RCC 7860 (cell line): ENCODE measurements around the gene FBLN5.
"Not testable (repeated sequence)": the region's sequence is repeated elsewhere in the genome, so short reads cannot be mapped to it uniquely, and the experiment has no call there.

Experiments
- DNase-seq: peaks from one replicate; pipeline ENCODE4 v3.0.0-alpha.2; 2015; ENCODE audit warnings: low spot score
- FAIRE-seq: peaks from 2 replicates; lab custom pipeline; 2012; peaks lifted over from hg19 to GRCh38; lab: Jason Lieb, UNC

Gene FBLN5

DNA sequence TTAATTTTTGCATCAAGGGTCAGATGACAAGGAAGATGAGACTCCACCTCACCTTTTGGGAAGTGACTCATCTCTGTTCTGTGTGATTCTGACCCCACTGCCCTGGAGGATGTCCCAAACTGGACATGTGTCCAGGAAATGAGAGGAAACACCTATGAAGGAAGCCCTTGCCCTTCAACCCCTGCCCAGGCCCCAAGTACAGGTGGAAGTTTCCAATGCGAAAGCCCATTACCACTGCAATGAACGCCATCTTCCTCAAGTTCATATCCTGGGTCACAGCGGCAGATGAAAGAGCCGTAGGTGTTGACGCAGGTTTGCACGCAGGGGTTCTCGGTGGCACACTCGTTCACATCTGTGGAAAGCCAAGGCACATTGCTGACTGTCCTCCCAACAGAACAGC is 60.5 kb downstream of the FBLN5 start:
- FAIRE-seq (no peak), DNase-seq (no peak)

DNA sequence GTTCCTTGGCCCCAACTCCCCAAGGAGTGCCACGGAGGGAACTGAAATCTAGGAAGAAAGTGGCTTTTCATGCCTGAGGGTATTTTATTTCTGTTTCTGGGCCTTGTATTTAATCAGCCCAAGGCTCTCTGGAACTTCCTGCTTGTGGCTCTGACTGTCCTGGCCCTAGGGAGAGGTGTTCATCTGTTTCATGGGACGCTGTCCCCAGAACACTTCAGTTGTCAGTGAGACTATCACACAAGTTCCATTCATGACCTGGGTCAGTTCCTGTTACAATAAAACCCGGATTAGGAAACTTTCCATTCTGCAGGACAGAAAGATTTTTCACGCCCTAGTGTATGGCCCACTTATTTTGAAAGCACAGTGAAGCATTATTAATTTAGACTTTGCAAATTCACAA is 61.7 kb downstream of the FBLN5 start:
- FAIRE-seq = no peak
- no peak for DNase-seq

DNA sequence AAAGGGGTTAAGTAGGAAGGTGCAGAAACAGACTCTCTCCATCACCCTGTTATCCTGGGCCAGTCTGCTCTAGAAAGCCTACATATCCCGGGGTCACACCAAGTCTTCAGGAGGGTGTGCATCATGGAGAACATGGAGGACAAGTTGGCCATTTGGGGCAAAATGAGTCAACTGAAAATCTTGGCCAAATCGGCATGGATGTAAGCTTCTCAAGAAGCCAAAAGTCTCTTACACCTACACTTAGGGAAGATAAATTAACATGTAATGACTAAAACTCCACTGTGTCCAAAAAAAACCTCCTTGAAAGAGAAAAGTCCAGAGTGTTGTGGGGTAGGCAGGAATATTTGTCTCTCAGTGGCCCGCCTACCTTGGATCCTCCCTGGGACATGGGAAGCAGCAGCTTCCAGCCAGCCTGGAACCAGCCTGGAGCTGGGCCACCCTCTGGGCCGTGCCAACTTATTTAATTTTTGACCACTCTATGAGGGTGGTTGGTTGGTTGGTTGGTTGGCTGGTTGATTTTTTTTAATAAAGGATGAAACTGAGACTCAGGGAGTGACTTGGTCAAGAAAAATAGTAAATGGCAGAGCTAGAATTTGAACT is 62.3 kb downstream of the FBLN5 start:
- FAIRE-seq = no peak

DNA sequence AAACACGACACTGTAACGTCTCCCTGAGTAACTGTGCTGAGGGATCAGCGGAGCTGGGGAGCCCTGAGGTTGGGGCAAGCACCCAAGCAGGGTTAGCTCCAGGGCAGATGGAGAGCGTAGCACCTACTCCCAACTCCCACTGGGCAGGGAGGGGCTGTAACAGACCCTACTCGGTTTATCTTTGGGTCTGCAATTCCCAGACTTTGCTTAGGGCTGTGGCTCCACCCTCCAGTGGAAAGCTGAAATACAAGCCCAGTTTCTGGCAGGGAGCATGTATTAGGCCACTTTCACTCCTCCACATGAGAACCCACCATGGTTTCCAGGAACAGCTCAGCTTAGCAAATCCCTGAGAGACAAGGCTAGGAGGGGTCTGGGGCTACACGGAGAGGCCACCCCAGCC is 62.8 kb downstream of the FBLN5 start:
- no peak for FAIRE-seq
- no peak for DNase-seq

More for the DNA sequence above, 62.3 kb downstream of the FBLN5 start:
- no peak for DNase-seq

DNA sequence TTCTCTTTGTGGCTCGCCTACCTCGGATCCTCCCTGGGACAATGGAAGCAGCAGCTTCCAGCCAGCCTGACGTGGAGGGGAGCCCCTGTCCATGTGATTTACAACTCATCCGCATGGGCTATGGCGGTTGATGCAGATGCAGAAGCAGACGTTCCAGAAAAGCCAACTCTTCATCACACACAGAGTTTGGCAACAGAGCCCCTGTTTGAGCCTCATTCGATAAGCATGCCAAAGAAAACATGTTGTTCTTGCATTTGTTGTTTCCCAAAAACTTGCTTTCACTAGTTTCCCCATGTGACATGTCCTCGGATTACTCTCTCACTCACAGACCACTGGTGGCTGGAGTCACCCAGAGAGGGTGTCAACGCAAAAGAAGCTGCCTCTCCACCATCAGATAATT is 63.7 kb downstream of the FBLN5 start:
- no peak for FAIRE-seq
- no peak for DNase-seq

DNA sequence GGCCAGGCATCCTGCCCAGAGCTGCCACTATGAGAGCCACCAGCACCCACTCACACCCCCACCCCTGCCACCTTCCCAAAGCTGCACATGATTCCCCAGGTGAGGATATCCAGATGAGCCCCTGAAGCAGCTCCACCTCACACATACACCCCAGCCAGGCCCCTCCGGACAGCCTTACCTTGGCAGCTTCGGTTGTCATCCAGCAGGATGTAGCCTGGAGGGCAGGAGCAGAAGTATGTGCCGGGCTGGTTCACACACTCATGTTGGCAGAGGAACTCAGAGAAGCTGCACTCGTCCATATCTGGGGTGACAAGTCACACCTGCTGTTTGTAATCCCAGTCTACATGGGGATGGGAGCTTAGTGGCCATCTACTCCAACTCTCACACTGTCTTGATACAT is 64.7 kb downstream of the FBLN5 start:
- no peak for DNase-seq
- FAIRE-seq = no peak

DNA sequence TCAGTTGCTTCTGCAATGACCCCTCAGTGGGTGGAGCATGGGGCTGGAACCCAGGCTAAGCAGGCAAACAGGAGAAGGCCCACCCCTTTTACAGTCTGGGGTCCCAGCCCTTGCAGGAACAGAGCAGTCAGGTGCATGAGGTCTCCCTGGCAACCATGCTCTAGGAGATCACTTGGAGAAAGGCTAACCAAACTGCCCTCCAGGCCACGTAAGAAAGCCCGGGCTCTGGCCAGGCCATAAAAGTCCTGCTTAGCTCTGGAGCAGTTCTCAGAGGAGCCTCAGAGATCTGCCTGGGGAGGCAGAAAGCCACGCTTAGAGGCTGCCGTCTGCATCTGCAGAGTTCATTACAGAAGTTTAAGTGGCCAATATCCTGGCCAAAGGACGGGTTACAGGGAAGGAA is 65.1 kb downstream of the FBLN5 start:
- DNase-seq = no peak
- FAIRE-seq = no peak

DNA sequence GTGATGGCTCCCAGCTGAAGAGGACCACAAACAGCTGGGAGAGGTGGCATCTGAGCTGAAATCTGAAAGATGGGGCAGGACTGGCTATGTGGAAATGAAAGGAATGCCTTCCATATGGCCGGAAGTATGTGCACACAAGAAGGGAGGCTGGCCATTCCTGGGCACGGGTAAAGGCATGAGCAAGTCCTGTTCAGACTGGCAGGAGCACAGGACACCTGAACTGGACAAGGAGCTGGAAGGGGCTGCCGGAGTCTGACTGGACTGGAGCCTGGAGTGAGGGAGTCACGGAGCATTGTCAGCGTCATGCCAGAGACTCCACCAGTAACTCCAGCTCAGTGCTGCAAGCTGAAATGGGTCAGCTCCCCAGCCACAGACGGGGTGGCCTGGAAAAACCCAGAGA is 68.3 kb downstream of the FBLN5 start:
- FAIRE-seq (no peak), DNase-seq (no peak)

DNA sequence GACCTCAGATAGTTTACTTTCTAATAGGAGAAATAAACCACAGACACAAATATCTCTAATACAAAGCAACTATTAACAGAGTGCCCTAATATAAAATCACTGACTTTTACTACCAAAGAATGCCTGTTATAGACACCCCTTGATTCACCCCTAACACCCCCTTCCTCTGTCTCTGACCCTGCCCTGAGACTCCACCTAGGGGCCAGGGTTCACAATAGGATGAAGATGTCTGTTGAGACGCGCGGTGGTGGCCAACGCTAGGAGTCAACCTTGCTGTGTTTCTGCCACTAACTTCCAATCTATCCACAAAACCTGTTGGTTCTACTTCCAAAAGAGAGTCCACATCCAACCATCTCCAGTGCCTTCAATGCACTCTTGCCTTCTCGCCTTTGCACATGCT is 69.2 kb downstream of the FBLN5 start:
- DNase-seq = no peak

DNA sequence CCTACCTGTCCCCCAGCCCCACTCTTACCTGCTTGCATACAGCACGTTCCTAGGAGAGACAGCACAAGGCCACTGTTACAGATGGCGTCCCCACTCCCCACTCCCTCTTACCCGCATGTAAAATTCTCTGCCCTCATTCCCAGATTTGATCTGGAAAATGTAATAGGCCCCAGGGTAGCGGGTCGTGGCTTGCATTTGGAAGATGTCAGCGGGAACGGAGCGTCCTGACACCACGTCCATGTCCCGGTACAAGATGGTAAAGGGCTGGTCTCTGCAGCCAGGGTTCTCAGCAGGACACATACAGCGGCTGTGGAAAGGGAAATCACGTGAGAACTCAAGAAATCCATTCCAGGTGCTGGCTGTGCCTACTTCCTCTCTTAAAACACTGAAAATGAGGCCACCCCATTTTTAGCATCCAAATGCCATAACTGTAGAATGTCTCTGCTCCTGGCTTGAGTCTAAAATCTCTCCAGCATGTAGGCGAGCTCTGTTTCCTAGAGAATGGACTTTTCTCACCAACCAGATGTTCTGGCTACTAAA is 70.0 kb downstream of the FBLN5 start:
- DNase-seq = no peak
- FAIRE-seq = no peak

More for the DNA sequence above, 69.2 kb downstream of the FBLN5 start:
- no peak for FAIRE-seq

DNA sequence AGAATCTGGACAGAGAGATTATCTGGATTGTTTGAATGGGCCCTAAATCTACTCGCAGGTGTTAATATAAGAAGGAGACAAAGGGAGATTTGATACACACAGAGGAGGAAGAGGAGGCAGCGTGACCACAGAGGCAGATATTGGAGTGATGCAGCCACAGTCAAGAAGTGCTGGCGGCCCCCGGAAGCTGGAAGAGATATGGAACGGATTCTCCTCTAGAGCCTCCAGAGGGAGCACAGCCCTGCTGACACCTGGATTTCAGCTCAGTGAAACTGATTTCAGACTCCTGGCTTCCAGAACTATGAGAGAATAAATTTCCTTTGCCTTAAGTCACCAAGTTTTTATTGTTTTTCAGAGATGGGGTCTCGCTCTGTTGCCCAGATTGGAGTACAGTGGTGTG is 71.0 kb downstream of the FBLN5 start:
- DNase-seq = no peak
- no peak for FAIRE-seq

DNA sequence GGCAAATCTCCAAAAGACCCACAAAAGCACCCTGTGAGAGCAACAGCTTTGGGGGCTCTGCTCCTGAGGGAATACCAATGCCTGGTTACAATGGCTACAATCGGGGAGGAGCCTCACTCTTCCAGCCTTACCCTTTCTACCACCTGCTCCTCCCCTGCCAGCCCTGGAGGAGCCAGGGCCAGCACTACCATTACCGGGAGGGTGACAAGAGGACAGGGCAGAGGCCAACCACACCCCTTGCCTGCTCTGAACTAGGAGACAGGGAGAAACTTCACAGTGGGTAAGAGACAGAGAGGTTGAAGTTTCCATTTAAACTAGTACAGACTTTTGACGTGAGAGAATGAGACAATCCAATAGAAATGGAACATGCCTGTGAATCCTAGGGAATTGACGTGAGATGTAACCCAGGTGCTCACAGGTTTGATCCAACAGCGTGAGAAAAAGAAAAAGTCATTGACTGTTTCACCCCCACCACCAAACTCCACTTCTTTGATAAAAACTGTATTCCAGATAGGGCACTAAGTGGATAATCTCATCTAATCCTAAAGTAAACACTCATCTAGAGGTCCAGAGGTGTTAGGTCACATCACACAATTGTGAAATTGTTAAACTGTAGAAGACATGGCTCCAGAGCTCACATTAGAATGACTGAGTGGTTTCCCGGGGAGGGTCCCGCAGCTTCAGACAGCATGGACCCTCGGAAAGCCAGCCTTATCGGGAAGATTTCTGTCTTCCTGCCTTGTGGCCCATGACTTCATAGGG is 71.8 kb downstream of the FBLN5 start:
- FAIRE-seq (no peak), DNase-seq (no peak)

DNA sequence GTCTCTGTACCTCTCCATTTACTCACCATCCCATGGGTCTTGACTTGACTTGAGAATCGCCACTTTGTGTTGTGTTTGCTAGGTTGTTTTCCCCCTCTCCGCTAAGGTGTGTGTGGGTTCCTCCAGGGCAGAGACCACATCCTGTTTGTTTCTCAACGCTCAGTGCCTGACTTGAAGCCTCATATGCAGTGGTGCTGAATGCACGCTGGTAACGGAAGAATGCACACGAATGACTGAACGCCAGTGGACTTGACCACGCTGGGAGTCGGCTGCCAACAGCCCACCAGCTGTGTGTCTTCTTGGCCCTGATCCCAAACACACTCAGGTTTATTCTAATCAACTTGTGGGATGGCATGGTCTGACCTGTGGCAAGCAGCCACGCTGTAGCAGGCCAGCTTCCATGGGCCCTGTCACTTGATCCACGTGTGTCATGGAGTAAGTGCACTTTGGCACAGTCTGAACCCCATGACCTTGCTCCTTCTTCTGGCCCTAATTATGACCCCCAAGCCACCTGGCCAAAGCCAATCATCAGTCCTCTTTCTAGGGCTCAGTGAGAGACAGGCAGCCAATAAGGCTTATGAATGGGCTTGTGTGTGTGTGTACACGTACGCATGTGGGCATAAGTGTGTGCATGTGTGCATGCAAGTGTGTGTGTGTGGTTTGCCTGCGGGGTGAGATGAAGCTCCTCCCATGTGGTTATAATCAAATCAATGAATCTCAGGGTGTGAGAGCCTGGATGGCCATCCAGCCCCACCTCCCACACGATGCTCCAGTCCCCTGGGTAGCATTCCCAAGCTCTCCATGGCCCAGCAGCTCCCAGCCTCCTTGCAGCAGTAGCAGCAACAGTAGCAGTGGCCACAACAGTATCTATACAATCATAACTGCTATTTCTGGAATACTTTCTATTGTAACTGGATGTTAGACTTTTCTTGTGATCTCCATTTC is 73.8 kb downstream of the FBLN5 start:
- no peak for FAIRE-seq
- no peak for DNase-seq

DNA sequence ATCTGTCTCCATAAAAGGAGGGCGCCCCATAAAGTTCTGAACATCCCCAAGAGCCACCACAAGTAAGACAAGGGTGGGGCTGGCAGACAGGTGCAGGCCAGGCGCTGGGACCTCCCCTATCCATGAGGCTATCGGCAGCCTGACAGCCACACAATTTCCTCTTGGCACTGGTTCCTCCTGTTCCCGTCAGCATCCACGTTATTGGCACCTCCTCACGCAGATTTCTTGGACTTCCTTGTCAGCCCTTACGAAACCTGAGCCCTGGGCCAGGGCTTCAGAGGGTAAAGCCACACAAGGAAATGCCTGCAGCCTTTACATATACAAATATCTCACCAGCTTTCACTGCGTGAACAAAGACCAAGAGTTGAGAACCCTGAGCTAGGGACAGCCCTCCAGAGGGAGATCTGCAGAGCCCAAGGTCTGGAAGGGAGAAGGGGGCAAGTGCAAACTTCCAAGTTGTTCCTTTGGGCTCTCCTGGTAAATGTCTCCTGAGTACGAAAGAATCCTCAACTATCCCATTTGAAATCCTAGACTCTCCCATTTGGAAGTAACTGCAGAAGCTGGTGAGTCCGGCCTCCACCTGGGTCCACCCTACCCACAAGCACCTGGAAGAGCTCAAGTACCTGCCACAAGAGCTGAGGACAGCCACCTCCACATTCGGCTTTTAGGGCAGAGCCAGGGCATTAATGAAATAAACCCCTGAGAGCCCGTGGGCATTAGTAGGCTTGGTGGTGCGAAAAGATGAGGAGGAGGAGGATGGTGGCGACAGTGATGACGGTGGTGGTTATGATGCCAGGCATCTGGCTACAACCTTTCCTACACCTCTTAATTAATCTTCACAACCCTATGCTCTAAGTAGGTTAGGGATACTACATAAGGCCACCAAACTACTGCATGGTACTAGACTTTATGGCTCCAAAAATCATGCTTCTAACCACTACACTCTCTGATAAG is 74.7 kb downstream of the FBLN5 start:
- FAIRE-seq (no peak), DNase-seq (no peak)

DNA sequence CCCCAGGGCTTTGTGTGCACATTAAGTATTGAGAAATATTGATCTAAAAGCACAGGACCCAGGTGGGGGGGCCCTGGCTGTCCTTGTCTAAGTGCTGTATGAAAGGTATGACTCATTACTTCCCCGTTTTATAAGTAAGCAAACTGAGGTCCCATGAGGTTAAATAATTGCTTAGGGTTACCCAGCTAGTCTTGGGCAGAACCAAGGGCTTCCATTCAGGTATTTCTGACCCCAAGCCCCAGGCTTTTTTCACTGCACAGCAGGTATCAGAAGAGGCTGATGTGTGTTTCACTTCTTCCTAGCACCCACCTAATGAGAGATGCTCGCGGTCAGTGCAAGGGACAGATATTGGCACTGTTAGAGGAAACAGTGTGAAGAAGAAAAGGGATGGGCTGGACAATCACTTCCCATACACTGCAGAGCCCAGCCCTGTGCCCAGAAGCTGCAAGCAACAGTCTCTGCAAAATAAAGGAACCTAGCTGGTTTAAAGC is 75.4 kb downstream of the FBLN5 start:
- DNase-seq = no peak
- no peak for FAIRE-seq

DNA sequence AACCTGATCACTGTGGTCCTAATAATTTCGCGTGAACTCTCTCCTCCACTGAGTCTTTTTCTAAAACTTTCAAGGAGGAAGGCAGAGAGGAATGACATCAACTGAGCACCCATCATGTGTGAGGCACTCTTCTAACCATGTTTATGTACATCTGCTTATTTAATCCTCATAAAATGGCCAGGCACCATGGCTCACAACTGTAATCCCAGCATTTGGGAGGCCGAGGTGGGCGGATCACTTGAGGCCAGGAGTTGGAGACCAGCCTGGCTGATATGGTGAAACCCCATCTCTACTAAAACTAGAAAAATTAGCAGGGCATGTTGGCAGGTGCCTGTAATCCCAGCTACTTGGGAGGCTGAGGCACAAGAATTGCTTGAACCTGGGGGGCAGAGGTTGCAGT is 76.1 kb downstream of the FBLN5 start:
- not testable (repeated sequence) for FAIRE-seq, DNase-seq

DNA sequence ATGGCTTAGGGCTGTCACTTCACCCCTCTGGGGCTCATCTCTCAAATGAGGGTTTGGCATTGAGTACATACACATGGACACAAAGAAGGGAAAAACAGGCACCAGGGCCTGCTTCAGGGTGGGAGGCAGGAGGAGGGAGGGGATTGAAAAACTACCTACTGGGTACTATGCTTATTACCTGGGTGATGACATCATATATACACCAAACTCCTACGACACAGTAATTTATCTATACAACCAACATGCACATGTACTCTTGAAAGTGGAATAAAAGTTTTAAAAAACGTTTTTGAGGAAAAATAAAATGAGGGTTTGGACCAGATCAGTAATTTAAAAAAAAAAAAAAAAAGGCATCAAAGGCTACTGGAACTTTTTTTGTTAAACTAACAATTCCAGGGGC is 76.6 kb downstream of the FBLN5 start:
- FAIRE-seq (no peak), DNase-seq (no peak)

DNA sequence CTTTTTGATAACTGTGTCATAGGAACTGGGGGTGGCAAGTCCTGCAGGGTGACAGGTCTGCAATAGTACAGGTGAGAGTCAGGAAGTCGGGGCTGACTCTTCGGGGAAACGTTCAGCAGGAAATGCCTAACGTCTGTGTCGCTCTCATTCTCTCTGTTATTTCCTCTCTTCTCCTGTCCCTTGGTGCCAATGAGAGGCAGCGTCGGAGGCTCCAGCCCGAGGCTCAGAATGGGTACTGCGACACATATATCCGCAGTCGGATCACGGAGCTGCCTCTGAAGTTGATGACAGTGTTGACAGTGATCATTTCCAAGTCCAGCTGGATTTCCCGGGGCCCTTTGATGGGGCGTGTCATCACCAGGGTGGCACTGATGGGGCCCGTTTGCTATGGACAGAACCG is 77.5 kb downstream of the FBLN5 start:
- FAIRE-seq = no peak
- DNase-seq = no peak

DNA sequence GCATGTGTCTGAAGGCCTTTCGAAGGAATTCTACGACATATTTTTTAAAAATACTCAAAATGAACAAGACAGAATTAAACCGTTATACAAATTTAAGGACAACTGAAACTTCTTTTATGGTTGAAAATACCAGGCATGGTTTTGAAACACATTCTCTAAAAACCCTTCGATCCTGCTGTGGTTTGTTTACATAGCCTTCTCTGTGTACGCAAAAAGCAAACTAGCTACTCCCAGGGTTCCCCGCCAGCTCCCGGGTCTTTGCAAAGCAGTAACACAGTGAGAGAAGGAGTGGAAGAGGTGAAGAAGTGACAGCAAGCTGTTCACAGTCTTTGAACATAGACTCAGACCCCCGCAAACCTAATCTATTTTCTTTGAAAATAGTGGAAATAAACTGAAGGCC is 77.9 kb downstream of the FBLN5 start:
- FAIRE-seq (no peak), DNase-seq (no peak)

DNA sequence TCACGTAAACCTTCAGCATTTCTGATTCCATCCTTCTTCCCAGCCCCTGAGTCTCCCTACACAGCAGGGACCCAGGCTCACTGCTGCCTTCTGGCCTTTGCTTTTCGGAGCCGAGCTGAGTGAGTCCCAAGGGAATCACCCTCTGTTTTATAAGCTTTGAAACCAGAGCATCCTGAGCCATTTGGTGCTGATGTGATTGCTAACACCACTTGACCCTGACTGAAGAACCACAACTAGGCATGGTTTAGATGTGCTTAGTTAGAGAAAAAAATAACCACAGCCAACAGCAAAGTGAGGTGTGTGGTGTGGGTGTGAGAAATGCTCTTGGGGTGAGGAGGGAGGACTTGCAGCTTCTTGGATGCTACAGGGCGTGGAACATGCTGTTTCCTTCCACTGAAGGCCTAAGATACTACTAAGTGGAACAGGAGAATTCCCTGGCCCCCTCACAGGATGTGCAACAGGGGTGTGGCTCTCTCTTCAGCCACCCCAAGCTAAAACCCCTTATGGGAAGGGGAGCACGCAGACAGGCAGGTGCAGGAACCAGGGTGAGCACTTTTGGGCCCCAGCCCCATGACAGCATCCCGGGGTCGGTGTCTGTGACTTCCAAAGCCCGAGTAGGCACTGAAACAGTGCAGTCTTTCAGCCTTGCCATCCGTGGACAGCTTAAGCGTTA is 80.0 kb downstream of the FBLN5 start, which contains the start of gene TC2N:
Gene TC2N (minus strand): TSS at position 221 of the 673 bp plus-strand sequence. CDS start 53,767 bp downstream, outside the sequence.
- DNase-seq = no peak
- no peak for FAIRE-seq
